GM23338 (cell line): ENCODE data around the gene OBP2A. TPM values are rescaled to one million over a fixed set of nuclear protein-coding genes. Genes with fewer than 3 reads are reported as not detected.

ENCODE experiments used
- ATAC-seq: fragments of 200-7000 bp; cut with Tn5 transposase; 3 replicates; pipeline ENCODE4 v1.9.1; 2020
- DNase-seq: peaks from one replicate; pipeline ENCODE4 v3.0.0-alpha.2; 2015; ENCODE audit warnings: low spot score
- H2AFZ ChIP-seq: fragments of 200-600 bp; sonication (generic); 2 replicates; pipeline ENCODE4 v1.8.0; 2016; ENCODE audit warnings: antibody characterized with exemption, mild to moderate bottlenecking, moderate library complexity
- H3F3A ChIP-seq: fragments of 200-600 bp; sonication (generic); replicated peaks from 2 replicates; pipeline ENCODE4 v1.8.0; 2017; ENCODE audit warnings: antibody characterized with exemption, mixed run types, low read depth
- H3K27ac ChIP-seq: fragments of 200-600 bp; sonication (generic); 2 replicates; pipeline ENCODE4 v1.6.1; 2016; ENCODE audit warnings: low read depth
- H3K27me3 ChIP-seq: fragments of 200-600 bp; sonication (generic); 2 replicates; pipeline ENCODE4 v1.8.0; 2016; ENCODE audit warnings: mild to moderate bottlenecking, mixed run types, moderate library complexity; ENCODE audit not compliant: insufficient read depth
- H3K36me3 ChIP-seq: fragments of 200-600 bp; sonication (generic); 2 replicates; pipeline ENCODE4 v1.8.0; 2016; ENCODE audit warnings: mild to moderate bottlenecking; ENCODE audit not compliant: insufficient read depth
- H3K4me1 ChIP-seq: fragments of 200-600 bp; sonication (generic); 2 replicates; pipeline ENCODE4 v1.8.0; 2016; ENCODE audit warnings: mild to moderate bottlenecking, moderate library complexity; ENCODE audit not compliant: insufficient read depth
- H3K4me2 ChIP-seq: fragments of 200-600 bp; sonication (generic); 2 replicates; pipeline ENCODE4 v1.7.1; 2017; ENCODE audit warnings: mixed run types
- H3K4me3 ChIP-seq: fragments of 200-600 bp; sonication (generic); 2 replicates; pipeline ENCODE4 v1.6.1; 2016; ENCODE audit warnings: mixed run types
- H3K79me2 ChIP-seq: fragments of 200-600 bp; sonication (generic); replicated peaks from 2 replicates; pipeline ENCODE4 v1.8.0; 2017; ENCODE audit warnings: mild to moderate bottlenecking; ENCODE audit not compliant: insufficient read depth
- H3K9me2 ChIP-seq: fragments of 200-600 bp; sonication (generic); 2 replicates; pipeline ENCODE4 v1.8.0; 2017; ENCODE audit not compliant: insufficient read depth
- H4K20me1 ChIP-seq: fragments of 200-600 bp; sonication (generic); replicated peaks from 2 replicates; pipeline ENCODE4 v1.8.0; 2017; ENCODE audit warnings: mild to moderate bottlenecking; ENCODE audit not compliant: insufficient read depth
- H3K27ac Mint-ChIP-seq: 2 replicates; pipeline ENCODE4 v1.8.0; 2020; ENCODE audit warnings: inconsistent platforms, mild to moderate bottlenecking, moderate library complexity, mixed read lengths
- H3K27me3 Mint-ChIP-seq: 3 replicates; pipeline ENCODE4 v1.8.0; 2022; ENCODE audit warnings: low read depth, mild to moderate bottlenecking, moderate library complexity, mixed read lengths, inconsistent platforms; ENCODE audit not compliant: insufficient read depth, poor library complexity
- H3K36me3 Mint-ChIP-seq: 3 replicates; pipeline ENCODE4 v1.8.0; 2021; ENCODE audit warnings: low read depth, mild to moderate bottlenecking, inconsistent platforms, moderate library complexity, mixed read lengths
- H3K4me1 Mint-ChIP-seq: 3 replicates; pipeline ENCODE4 v1.8.0; 2020; ENCODE audit warnings: mild to moderate bottlenecking, inconsistent platforms, mixed read lengths
- H3K4me3 Mint-ChIP-seq: 3 replicates; pipeline ENCODE4 v1.8.0; 2021; ENCODE audit warnings: moderate library complexity, mild to moderate bottlenecking, inconsistent platforms, mixed read lengths
- H3K9me3 Mint-ChIP-seq: 3 replicates; pipeline ENCODE4 v1.8.0; 2020; ENCODE audit warnings: moderate library complexity, mild to moderate bottlenecking, inconsistent platforms, mixed read lengths
- ETS1 ChIP-seq: IDR thresholded peaks from 2 replicates; pipeline ENCODE4 v1.6.1; 2016; ENCODE audit warnings: antibody characterized with exemption
- EZH2 ChIP-seq: fragments of 200-600 bp; sonication (generic); IDR thresholded peaks from one replicate; pipeline ENCODE4 v1.8.0; 2017; ENCODE audit warnings: antibody characterized with exemption, mild to moderate bottlenecking, low read depth; ENCODE audit not compliant: unreplicated experiment
- EZH2phosphoT487 ChIP-seq: fragments of 200-600 bp; sonication (generic); IDR thresholded peaks from one replicate; pipeline ENCODE4 v1.8.1; 2018; ENCODE audit warnings: antibody characterized with exemption; ENCODE audit not compliant: unreplicated experiment
- REST ChIP-seq: IDR thresholded peaks from one replicate; pipeline ENCODE4 v1.6.1; 2018; ENCODE audit warnings: antibody characterized with exemption; ENCODE audit not compliant: unreplicated experiment
- ZNF114 ChIP-seq: fragments of 250-450 bp; sonication (Bioruptor Pico); IDR thresholded peaks from 2 replicates; pipeline ENCODE4 v1.5.0; 2020; ENCODE audit warnings: mild to moderate bottlenecking, moderate library complexity
- ZNF331 ChIP-seq: fragments of 250-450 bp; sonication (Bioruptor Pico); IDR thresholded peaks from 2 replicates; pipeline ENCODE4 v1.5.0; 2020; ENCODE audit warnings: low read depth, mild to moderate bottlenecking, moderate library complexity
- ZNF462 ChIP-seq: fragments of 250-450 bp; sonication (Bioruptor Pico); IDR thresholded peaks from 2 replicates; pipeline ENCODE4 v1.5.0; 2020; ENCODE audit warnings: mild to moderate bottlenecking, moderate library complexity
- polyA plus RNA-seq: library from polyadenylated mRNA; unstranded; fragments of >200 nt; fragmentation: Nextera tagmentation; extraction: Ambion mirVana; gene quantifications from 2 replicates; pipeline ENCODE4 v1.2.1, GENCODE V29; 2016
- total RNA-seq: library from RNA; depleted of rRNA; stranded (reverse); fragments of >200 nt; shearing (Covaris generic); gene quantifications from 2 replicates; pipeline ENCODE4 v1.2.3, GENCODE V29; 2014

OBP2A gene
- total and polyA plus RNA-seq, 2 experiments from 2014 or later = not detected

- TF ChIP-seq ETS1 = no peak
- no peak for TF ChIP-seq ZNF462
- TF ChIP-seq ZNF331 (CRISPR knock-in tag) = no peak
- no peak for TF ChIP-seq ZNF114 (CRISPR knock-in tag)
- no peak for TF ChIP-seq EZH2
- no peak for TF ChIP-seq EZH2phosphoT487
- no peak for TF ChIP-seq REST
- no peak overlapping the region for H3K4me3 ChIP-seq
- H3F3A ChIP-seq = no peaks in the 10 kb centered on the region
- no peaks in the 10 kb centered on the region for H4K20me1 ChIP-seq
- no peaks in the 10 kb centered on the region for H3K27me3 ChIP-seq
- no peaks in the 10 kb centered on the region for H3K36me3 ChIP-seq
- DNase-seq (no peak), ATAC-seq (no peak)
- H3K27me3 Mint-ChIP-seq = no peaks in the 10 kb centered on the region
- H3K4me1 Mint-ChIP-seq = peaks cover 7% of the 10 kb centered on the region
- no peak overlapping the region for H3K27ac Mint-ChIP-seq
- H3K4me2 ChIP-seq = no peak overlapping the region
- H3K9me3 Mint-ChIP-seq = peaks cover 6% of the 10 kb centered on the region
- no peak overlapping the region for H3K4me3 Mint-ChIP-seq
- H3K9me2 ChIP-seq = 0 out of 2 replicates have a peak, but pooled peaks cover 4% of the 10 kb centered on the region
- H3K36me3 Mint-ChIP-seq = peaks cover 2% of the 10 kb centered on the region; the same call in 2 of the 3 replicates
- H3K79me2 ChIP-seq = no peaks in the 10 kb centered on the region
- H3K27ac ChIP-seq = no peak overlapping the region
- H2AFZ ChIP-seq = no peak overlapping the region
- H3K4me1 ChIP-seq = no peaks in the 10 kb centered on the region
Observed at GRCh38 chr9:135574331-135574730, 28.4 kb downstream of the OBP2A start.
